Liver (tissue), 9 donors: ENCODE data around the gene HOXD12. TPM values are rescaled to one million over a fixed set of nuclear protein-coding genes. Genes with fewer than 3 reads are reported as not detected.

Experiments
- DNase-seq: peaks from one replicate; pipeline ENCODE4 v3.0.0-alpha.2; 2017; ENCODE audit warnings: low spot score
- H3K27ac ChIP-seq, 2 donors: one replicate each; pipeline ENCODE4 v1.7.0; 2013; ENCODE audit warnings: inconsistent platforms in 2 of 2, low read length in 2 of 2, control low read depth in 1 of 2, low read depth in 1 of 2, mild to moderate bottlenecking in 1 of 2
- H3K27me3 ChIP-seq, 4 donors: one replicate each; pipeline versions ENCODE4 v1.6.1 to v1.7.0; 2013; ENCODE audit warnings: low read length in 3 of 4, inconsistent platforms in 1 of 4, mild to moderate bottlenecking in 1 of 4, moderate library complexity in 1 of 4; ENCODE audit not compliant: control insufficient read depth in 4 of 4, insufficient read depth in 4 of 4
- H3K36me3 ChIP-seq, 4 donors: one replicate each; pipeline versions ENCODE4 v1.6.1 to v1.7.0; 2013; ENCODE audit warnings: low read length in 3 of 4, mild to moderate bottlenecking in 3 of 4, low read depth in 1 of 4, moderate library complexity in 1 of 4; ENCODE audit not compliant: control insufficient read depth in 4 of 4, insufficient read depth in 3 of 4
- H3K4me1 ChIP-seq, 4 donors: one replicate each; pipeline versions ENCODE4 v1.6.1 to v1.7.0; 2013; ENCODE audit warnings: low read length in 3 of 4, mild to moderate bottlenecking in 3 of 4, moderate library complexity in 1 of 4; ENCODE audit not compliant: control insufficient read depth in 4 of 4, insufficient read depth in 4 of 4
- H3K4me3 ChIP-seq, 3 donors: one replicate each; pipeline versions ENCODE4 v1.6.1 to v1.7.0; 2013; ENCODE audit warnings: low read length in 3 of 3, control low read depth in 1 of 3, low read depth in 1 of 3, mild to moderate bottlenecking in 1 of 3
- H3K9ac ChIP-seq, 2 donors: one replicate each; pipeline ENCODE4 v1.7.0; 2013; ENCODE audit warnings: low read length in 2 of 2, mild to moderate bottlenecking in 2 of 2, moderate library complexity in 2 of 2, control low read depth in 1 of 2, low read depth in 1 of 2
- H3K9me3 ChIP-seq, 4 donors: one replicate each; pipeline versions ENCODE4 v1.6.1 to v1.7.0; 2013; ENCODE audit warnings: low read length in 3 of 4; ENCODE audit not compliant: control insufficient read depth in 4 of 4
- EGR1 ChIP-seq, 2 donors: IDR thresholded peaks; 2 replicates each; pipeline ENCODE4 v1.6.1; 2016 to 2018; ENCODE audit warnings: antibody characterized with exemption in 2 of 2, low read depth in 2 of 2
- FOXA1 ChIP-seq: IDR thresholded peaks from 2 replicates; pipeline ENCODE4 v1.6.1; 2016; ENCODE audit warnings: antibody characterized with exemption
- FOXA2 ChIP-seq: IDR thresholded peaks from 2 replicates; pipeline ENCODE4 v1.6.1; 2016; ENCODE audit warnings: antibody characterized with exemption
- GABPA ChIP-seq, 2 donors: IDR thresholded peaks in 1 of 2; conservative IDR thresholded peaks in 1 of 2; 2 replicates each; pipeline ENCODE4 v1.6.1; 2016; ENCODE audit warnings: antibody characterized with exemption in 2 of 2, mild to moderate bottlenecking in 1 of 2, moderate library complexity in 1 of 2
- HNF4A ChIP-seq, 2 donors: conservative IDR thresholded peaks; 2 replicates each; pipeline ENCODE4 v1.6.1; 2016; ENCODE audit warnings: antibody characterized with exemption in 2 of 2, mild to moderate bottlenecking in 2 of 2
- HNF4G ChIP-seq: IDR thresholded peaks from 2 replicates; pipeline ENCODE4 v1.6.1; 2016; ENCODE audit warnings: antibody characterized with exemption
- JUND ChIP-seq, 2 donors: IDR thresholded peaks; 2 replicates each; pipeline ENCODE4 v1.6.1; 2016; ENCODE audit warnings: antibody characterized with exemption in 2 of 2
- MAX ChIP-seq: IDR thresholded peaks from 2 replicates; pipeline ENCODE4 v1.6.1; 2016; ENCODE audit warnings: antibody characterized with exemption
- NR2F2 ChIP-seq: IDR thresholded peaks from 2 replicates; pipeline ENCODE4 v1.6.1; 2016; ENCODE audit warnings: antibody characterized with exemption
- RAD21 ChIP-seq, 2 donors: IDR thresholded peaks; 2 replicates each; pipeline ENCODE4 v1.6.1; 2016; ENCODE audit warnings: antibody characterized with exemption in 2 of 2, mild to moderate bottlenecking in 2 of 2
- REST ChIP-seq: IDR thresholded peaks from 2 replicates; pipeline ENCODE4 v1.6.1; 2016; ENCODE audit warnings: antibody characterized with exemption, mild to moderate bottlenecking
- RXRA ChIP-seq, 2 donors: IDR thresholded peaks; 2 replicates each; pipeline ENCODE4 v1.6.1; 2017 to 2018; ENCODE audit warnings: antibody characterized with exemption in 2 of 2, mild to moderate bottlenecking in 1 of 2
- SP1 ChIP-seq: IDR thresholded peaks from 2 replicates; pipeline ENCODE4 v1.6.1; 2018; ENCODE audit warnings: antibody characterized with exemption, mild to moderate bottlenecking
- TAF1 ChIP-seq: conservative IDR thresholded peaks from 2 replicates; pipeline ENCODE4 v1.6.1; 2016; ENCODE audit warnings: antibody characterized with exemption, mild to moderate bottlenecking
- YY1 ChIP-seq: IDR thresholded peaks from 2 replicates; pipeline ENCODE4 v1.6.1; 2016; ENCODE audit warnings: antibody characterized with exemption, mild to moderate bottlenecking
- ZBTB33 ChIP-seq: IDR thresholded peaks from 2 replicates; pipeline ENCODE4 v1.6.1; 2016; ENCODE audit warnings: antibody characterized with exemption
- WGBS: extraction: QIAGEN DNeasy Blood & Tissue Kit; methylation state at CpG from one replicate; pipeline ENCODE4 v1.1.7; 2013; 5-methylcytosine and 5-hydroxymethylcytosine counted together
- polyA plus RNA-seq, 2 donors: library from polyadenylated mRNA; stranded (reverse) in 1 of 2; unstranded in 1 of 2; fragments of 200-250 nt in 1 of 2; fragments of >200 nt in 1 of 2; fragmentation: Nextera tagmentation in 1 of 2; extraction: Ambion mirVana in 1 of 2; gene quantifications; one replicate each; pipeline versions ENCODE4 v1.2.1 to v1.2.3, GENCODE V29; 2013 to 2015
- total RNA-seq, 2 donors: library from RNA; depleted of rRNA; stranded (reverse); fragments of >200 nt; gene quantifications; one replicate each; pipeline ENCODE4 v1.2.3, GENCODE V29; 2014
- TF ChIP-seq, protein P1 (sequence below): fragments of 150-350 bp; IDR thresholded peaks from 2 replicates; pipeline ENCODE4 v1.5.1; 2017; ENCODE audit warnings: improper control_type of control experiment, low read depth, low read length; ENCODE audit not compliant: missing input control
- donor health status: healthy.
- donor health status: healthy.
- donor health status: healthy.
- donor health status: healthy.
- donor health status: healthy.

The HOXD12 gene
- total and polyA plus RNA-seq, 4 donors = not detected

DNA sequence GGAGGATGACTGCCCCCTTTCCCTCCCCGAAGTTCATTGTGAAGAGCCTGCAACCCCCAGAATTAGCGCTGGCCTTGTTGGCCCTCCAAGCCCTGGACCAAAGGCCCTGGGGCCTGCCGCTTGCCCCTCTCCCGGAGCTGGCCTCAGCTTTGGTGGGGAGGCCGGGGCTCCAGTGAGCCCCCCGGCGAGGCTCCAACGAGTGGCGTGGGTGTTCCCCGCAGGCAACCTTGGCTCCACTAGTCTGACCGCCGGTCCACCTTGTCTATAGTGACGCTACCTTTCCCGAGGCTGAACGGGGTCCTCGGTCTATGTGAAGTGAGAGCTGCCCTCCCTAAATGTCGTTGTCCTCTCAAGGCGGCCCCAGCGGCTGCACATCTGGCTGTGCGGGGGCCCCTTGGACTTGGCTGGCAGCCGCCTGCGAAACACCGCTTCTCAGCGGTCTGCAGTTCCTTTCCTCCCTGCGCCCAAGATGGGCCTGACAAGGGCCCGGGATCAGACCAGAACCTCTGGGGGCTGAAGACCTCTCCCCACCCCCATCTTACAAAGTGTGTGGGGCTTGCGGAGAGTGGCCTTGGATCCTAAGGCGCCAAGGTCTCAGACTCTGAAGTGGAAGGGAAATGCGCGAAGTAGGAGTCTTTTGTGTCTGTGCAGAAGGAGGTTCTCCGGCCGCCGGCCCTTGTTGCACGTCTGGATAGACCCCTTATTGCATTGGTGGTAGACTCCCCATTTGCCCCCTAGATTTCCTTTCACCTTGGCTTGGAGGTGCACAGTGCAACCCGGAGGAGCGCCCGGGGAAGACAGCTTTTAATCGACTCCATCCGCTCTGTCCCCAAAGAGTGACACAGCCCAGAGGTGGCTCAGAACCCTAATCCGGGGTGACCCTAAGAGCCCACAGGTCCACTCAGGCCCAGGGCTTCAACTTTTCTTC lies 13.0 kb downstream of the HOXD12 start:
- TF ChIP-seq JUND (IDR thresholded peaks at IDR 0.05) (no peak), ZBTB33 (no peak), GABPA (IDR thresholded peaks at IDR 0.05 in 1 of 2, conservative IDR thresholded peaks at IDR 0.05 in 1 of 2) (no peak), FOXA1 (no peak), REST (no peak), NR2F2 (no peak), HNF4G (no peak), YY1 (no peak), RAD21 (IDR thresholded peaks at IDR 0.05) (no peak), SP1 (no peak), RXRA (IDR thresholded peaks at IDR 0.05) (no peak), EGR1 (IDR thresholded peaks at IDR 0.05; ENCODE audit: low read depth in 2 of 2) (no peak), TAF1 (no peak), MAX (no peak), FOXA2 (no peak), HNF4A (conservative IDR thresholded peaks at IDR 0.05) (no peak)
- TF ChIP-seq, protein P1, sequence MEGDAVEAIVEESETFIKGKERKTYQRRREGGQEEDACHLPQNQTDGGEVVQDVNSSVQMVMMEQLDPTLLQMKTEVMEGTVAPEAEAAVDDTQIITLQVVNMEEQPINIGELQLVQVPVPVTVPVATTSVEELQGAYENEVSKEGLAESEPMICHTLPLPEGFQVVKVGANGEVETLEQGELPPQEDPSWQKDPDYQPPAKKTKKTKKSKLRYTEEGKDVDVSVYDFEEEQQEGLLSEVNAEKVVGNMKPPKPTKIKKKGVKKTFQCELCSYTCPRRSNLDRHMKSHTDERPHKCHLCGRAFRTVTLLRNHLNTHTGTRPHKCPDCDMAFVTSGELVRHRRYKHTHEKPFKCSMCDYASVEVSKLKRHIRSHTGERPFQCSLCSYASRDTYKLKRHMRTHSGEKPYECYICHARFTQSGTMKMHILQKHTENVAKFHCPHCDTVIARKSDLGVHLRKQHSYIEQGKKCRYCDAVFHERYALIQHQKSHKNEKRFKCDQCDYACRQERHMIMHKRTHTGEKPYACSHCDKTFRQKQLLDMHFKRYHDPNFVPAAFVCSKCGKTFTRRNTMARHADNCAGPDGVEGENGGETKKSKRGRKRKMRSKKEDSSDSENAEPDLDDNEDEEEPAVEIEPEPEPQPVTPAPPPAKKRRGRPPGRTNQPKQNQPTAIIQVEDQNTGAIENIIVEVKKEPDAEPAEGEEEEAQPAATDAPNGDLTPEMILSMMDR = no peak
- Histone ChIP-seq H3K4me1 (peaks cover 0 to 3% (median 3%) of the 10 kb centered on the region in 4 donors), H3K9ac (no peak overlapping the region), H3K4me3 (no peak overlapping the region), H3K27me3 (peaks cover 15 to 46% (median 40%) of the 10 kb centered on the region in 4 donors), H3K36me3 (no peaks in the 10 kb centered on the region), H3K27ac (no peak overlapping the region), H3K9me3 (peaks cover 0 to 2% (median under 1%) of the 10 kb centered on the region in 4 donors)
- no peak for DNase-seq
- 16% methylated on average over 40 of the region's 40 CpGs for WGBS
